H1 (cell line): ENCODE results near the gene DNAH8. TPM values are rescaled to one million over a fixed set of nuclear protein-coding genes. Genes with fewer than 3 reads are reported as not detected.

ENCODE experiments used
- CTCF ChIA-PET: fragments of 300-600 bp; sonication (Branson Sonifier 250); formaldehyde crosslinking; loops from one replicate; lab custom pipeline; 2021; ENCODE audit not compliant: partially characterized antibody; lab: Charles Lee
- POLR2A ChIA-PET: fragments of 300-600 bp; sonication (Branson Sonifier 250); formaldehyde crosslinking; loops from one replicate; lab custom pipeline; 2021; ENCODE audit warnings: inconsistent platforms; ENCODE audit not compliant: partially characterized antibody; lab: Charles Lee
- DNase-seq, 2 experiments: peaks; one replicate each; pipeline versions ENCODE4 v3.0.0 to v3.0.0-alpha.2; 2010 to 2022; ENCODE audit warnings: low spot score in 2 of 2, low read depth in 1 of 2, mixed read lengths in 1 of 2
- FAIRE-seq: peaks from 2 replicates; lab custom pipeline; 2011; peaks lifted over from hg19 to GRCh38; lab: Jason Lieb, UNC
- H2AFZ ChIP-seq: 2 replicates; pipeline ENCODE4 v1.8.1; 2012; ENCODE audit warnings: low read length, inconsistent platforms
- H2AK5ac ChIP-seq: 2 replicates; pipeline ENCODE4 v1.6.1; 2013; ENCODE audit warnings: low read depth, low read length
- H2BK120ac ChIP-seq: replicated peaks from 2 replicates; pipeline ENCODE3; 2013; ENCODE audit warnings: low read depth, low read length, inconsistent platforms
- H2BK12ac ChIP-seq: 2 replicates; pipeline ENCODE4 v1.6.1; 2013; ENCODE audit warnings: low read depth, low read length
- H2BK15ac ChIP-seq: 2 replicates; pipeline ENCODE4 v1.6.1; 2013; ENCODE audit warnings: low read length
- H2BK20ac ChIP-seq: 2 replicates; pipeline ENCODE4 v1.6.1; 2013; ENCODE audit warnings: low read length
- H2BK5ac ChIP-seq: 2 replicates; pipeline ENCODE4 v1.6.1; 2013; ENCODE audit warnings: low read depth, low read length
- H3K14ac ChIP-seq: 2 replicates; pipeline ENCODE4 v1.6.1; 2013; ENCODE audit warnings: inconsistent platforms; ENCODE audit not compliant: insufficient read length
- H3K18ac ChIP-seq: 2 replicates; pipeline ENCODE4 v1.6.1; 2013; ENCODE audit warnings: low read length; ENCODE audit errors: extremely low read depth
- H3K23ac ChIP-seq: 2 replicates; pipeline ENCODE4 v1.6.1; 2013; ENCODE audit warnings: inconsistent platforms; ENCODE audit not compliant: insufficient read length
- H3K23me2 ChIP-seq: 2 replicates; pipeline ENCODE4 v1.6.1; 2013; ENCODE audit warnings: low read depth, low read length
- H3K27ac ChIP-seq: 2 replicates; pipeline ENCODE4 v1.6.1; 2011; ENCODE audit warnings: low read depth, low read length, inconsistent platforms
- H3K27me3 ChIP-seq, 4 experiments: replicated peaks in 1 of 4; 1 replicate in 1 of 4; 2 replicates in 3 of 4; pipeline versions ENCODE4 v1.6.1 to v1.8.1; 2011 to 2013; ENCODE audit warnings: low read length in 3 of 4, mild to moderate bottlenecking in 3 of 4, inconsistent platforms in 2 of 4, mixed read lengths in 2 of 4, moderate library complexity in 1 of 4; ENCODE audit not compliant: control insufficient read depth in 3 of 4, insufficient read depth in 3 of 4; ENCODE audit errors: extremely low read depth in 1 of 4
- H3K36me3 ChIP-seq, 4 experiments: 2 replicates each; pipeline versions ENCODE4 v1.6.1 to v1.8.1; 2011 to 2013; ENCODE audit warnings: mild to moderate bottlenecking in 4 of 4, low read length in 3 of 4, moderate library complexity in 2 of 4, control low read depth in 1 of 4, inconsistent platforms in 1 of 4; ENCODE audit not compliant: insufficient read depth in 4 of 4, control insufficient read depth in 2 of 4
- H3K4ac ChIP-seq: replicated peaks from 2 replicates; pipeline ENCODE3; 2013; ENCODE audit warnings: low read length, low read depth, mixed read lengths, inconsistent platforms; ENCODE audit not compliant: insufficient read length
- H3K4me1 ChIP-seq, 4 experiments: replicated peaks in 1 of 4; 1 replicate in 1 of 4; 2 replicates in 3 of 4; pipeline versions ENCODE4 v1.6.1 to v1.8.1; 2011 to 2013; ENCODE audit warnings: low read length in 3 of 4, inconsistent platforms in 2 of 4, mixed read lengths in 1 of 4; ENCODE audit not compliant: insufficient read depth in 4 of 4, control insufficient read depth in 3 of 4
- H3K4me2 ChIP-seq, 2 experiments: 2 replicates each; pipeline versions ENCODE4 v1.6.1 to v1.8.1; 2011 to 2013; ENCODE audit warnings: low read depth in 2 of 2, low read length in 2 of 2, control low read depth in 1 of 2, inconsistent platforms in 1 of 2, mild to moderate bottlenecking in 1 of 2; ENCODE audit not compliant: insufficient read depth in 1 of 2
- H3K4me3 ChIP-seq, 4 experiments: fragments of 200-600, 300-600 bp in 1 of 4; sonication (generic), shearing (Covaris generic), sonication (Bioruptor Twin) in 1 of 4; 2 replicates each; pipeline versions ENCODE4 v1.5.1 to v1.8.1; 2011 to 2016; ENCODE audit warnings: low read length in 4 of 4, low read depth in 3 of 4, control low read depth in 2 of 4, inconsistent platforms in 2 of 4, mild to moderate bottlenecking in 2 of 4, mixed read lengths in 1 of 4, moderate library complexity in 1 of 4; ENCODE audit not compliant: insufficient read depth in 2 of 4; ENCODE audit errors: extremely low read depth in 1 of 4
- H3K56ac ChIP-seq: replicated peaks from 2 replicates; pipeline ENCODE3; 2013; ENCODE audit warnings: low read depth, mild to moderate bottlenecking, mixed read lengths, low read length, inconsistent platforms; ENCODE audit not compliant: insufficient read length
- H3K79me1 ChIP-seq: 2 replicates; pipeline ENCODE4 v1.6.1; 2013; ENCODE audit warnings: low read depth, low read length, control low read depth
- H3K79me2 ChIP-seq, 2 experiments: 2 replicates each; pipeline versions ENCODE4 v1.6.1 to v1.8.1; 2012 to 2013; ENCODE audit warnings: low read length in 2 of 2, mild to moderate bottlenecking in 2 of 2, inconsistent platforms in 1 of 2; ENCODE audit not compliant: insufficient read depth in 2 of 2, control insufficient read depth in 1 of 2
- H3K9ac ChIP-seq, 4 experiments: replicated peaks in 1 of 4; 1 replicate in 1 of 4; 2 replicates in 3 of 4; pipeline versions ENCODE4 v1.6.1 to v1.8.1; 2011 to 2013; ENCODE audit warnings: low read depth in 3 of 4, low read length in 3 of 4, control low read depth in 2 of 4, mild to moderate bottlenecking in 2 of 4, moderate library complexity in 2 of 4, inconsistent platforms in 1 of 4; ENCODE audit errors: extremely low read depth in 1 of 4
- H3K9me3 ChIP-seq, 2 experiments: 2 replicates each; pipeline versions ENCODE4 v1.6.1 to v1.8.1; 2012 to 2013; ENCODE audit warnings: mild to moderate bottlenecking in 2 of 2, moderate library complexity in 2 of 2, control low read depth in 1 of 2, inconsistent platforms in 1 of 2, low read depth in 1 of 2, low read length in 1 of 2, mixed read lengths in 1 of 2; ENCODE audit not compliant: insufficient read depth in 2 of 2
- H4K20me1 ChIP-seq, 2 experiments: replicated peaks in 1 of 2; 2 replicates each; pipeline versions ENCODE3 to v1.8.1; 2011 to 2013; ENCODE audit warnings: inconsistent platforms in 2 of 2, low read length in 2 of 2, mild to moderate bottlenecking in 1 of 2; ENCODE audit not compliant: insufficient read depth in 2 of 2, control insufficient read depth in 1 of 2
- H4K5ac ChIP-seq: 2 replicates; pipeline ENCODE4 v1.6.1; 2013; ENCODE audit warnings: low read length, low read depth, mixed read lengths, inconsistent platforms; ENCODE audit not compliant: insufficient read length
- H4K8ac ChIP-seq: 2 replicates; pipeline ENCODE4 v1.8.0; 2013; ENCODE audit warnings: mild to moderate bottlenecking, moderate library complexity, low read length, inconsistent platforms; ENCODE audit not compliant: insufficient read depth; ENCODE audit errors: extremely low read depth
- H4K91ac ChIP-seq: replicated peaks from 2 replicates; pipeline ENCODE3; 2013; ENCODE audit warnings: low read length, mixed read lengths, inconsistent platforms; ENCODE audit not compliant: insufficient read length
- CTBP2 ChIP-seq: IDR thresholded peaks from 2 replicates; pipeline ENCODE4 v1.7.0; 2011; ENCODE audit warnings: borderline replicate concordance, mild to moderate bottlenecking, moderate library complexity, mixed read lengths, low read length; ENCODE audit not compliant: insufficient read depth, insufficient read length
- KDM1A ChIP-seq: fragments of 200-600, 300-600 bp; sonication (generic); IDR thresholded peaks from 2 replicates; pipeline ENCODE4 v1.7.1; 2016; ENCODE audit warnings: mild to moderate bottlenecking, low read length, borderline replicate concordance
- PHF8 ChIP-seq: fragments of 200-600 bp; sonication (generic); conservative IDR thresholded peaks from 2 replicates; pipeline ENCODE4 v1.7.1; 2012; ENCODE audit warnings: low read depth, mild to moderate bottlenecking, inconsistent platforms, low read length, moderate library complexity
- POLR2AphosphoS5 ChIP-seq: IDR thresholded peaks from 2 replicates; pipeline ENCODE4 v1.6.1; 2011; ENCODE audit warnings: low read depth, low read length
- SAP30 ChIP-seq: fragments of 300-600 bp; sonication (generic); IDR thresholded peaks from 2 replicates; pipeline ENCODE4 v1.7.1; 2012; ENCODE audit warnings: low read length, moderate library complexity, mild to moderate bottlenecking, inconsistent platforms; ENCODE audit not compliant: insufficient read depth, insufficient replicate concordance
- SP1 ChIP-seq: IDR thresholded peaks from 2 replicates; pipeline ENCODE4 v1.6.1; 2011; ENCODE audit warnings: low read depth, low read length
- SP4 ChIP-seq: IDR thresholded peaks from 2 replicates; pipeline ENCODE4 v1.6.1; 2012; ENCODE audit warnings: low read length, inconsistent platforms
- SRF ChIP-seq: IDR thresholded peaks from 2 replicates; pipeline ENCODE4 v1.6.1; 2011; ENCODE audit warnings: mild to moderate bottlenecking, low read depth, low read length, moderate library complexity
- SUZ12 ChIP-seq: fragments of 200-600 bp; sonication (generic); IDR thresholded peaks from 2 replicates; pipeline ENCODE4 v1.6.1; 2012; ENCODE audit warnings: mild to moderate bottlenecking, inconsistent platforms, low read length, moderate library complexity, mixed read lengths
- YY1 ChIP-seq: IDR thresholded peaks from 2 replicates; pipeline ENCODE4 v1.6.1; 2011; ENCODE audit warnings: low read depth, mild to moderate bottlenecking, low read length
- whole genome bisulfite sequencing, 2 experiments: shearing (Covaris generic) in 1 of 2; methylation state at CpG; one replicate each; pipeline versions ENCODE4 v1.1.6 to v1.1.7; 2013 to 2015; ENCODE audit warnings: low lambda C conversion rate in 2 of 2, mixed read lengths in 2 of 2, inconsistent platforms in 1 of 2, low coverage in 1 of 2, missing lambda C conversion rate in 1 of 2; ENCODE audit not compliant: insufficient replicate concordance in 2 of 2, insufficient coverage in 1 of 2, insufficient read length in 1 of 2; ENCODE audit errors: extremely low coverage in 1 of 2, missing lambda C conversion rate in 1 of 2; 5-methylcytosine and 5-hydroxymethylcytosine counted together
- polyA plus RNA-seq, 7 experiments: library from polyadenylated mRNA; depleted of rRNA in 3 of 7; stranded (reverse) in 5 of 7; unstranded in 2 of 7; fragments of >200 nt in 5 of 7; fragments of 200-250 nt in 2 of 7; gene quantifications; 1 replicate in 5 of 7; 2 replicates in 1 of 7; 4 replicates in 1 of 7; pipeline versions ENCODE4 v1.2.1 to v1.2.3, GENCODE V29; 2011 to 2013; ENCODE audit warnings: missing spikeins in 2 of 7, mixed read lengths in 2 of 7
- total RNA-seq: library from RNA; stranded (reverse); fragmentation: NEBNext Ultra II Directional; extraction: Animal tissue kit (Norgen Biotek cat#: 25700); gene quantifications from 2 replicates; pipeline ENCODE4 v1.2.1, GENCODE V29; 2021
- TF ChIP-seq, protein P1 (sequence below): IDR thresholded peaks from 2 replicates; pipeline ENCODE4 v1.6.1; 2011; ENCODE audit warnings: low read depth, mild to moderate bottlenecking, low read length; ENCODE audit not compliant: insufficient read depth

Gene DNAH8
- total and polyA plus RNA-seq, 2 of the 8 experiments (the other 6 are each of a cell fraction or from before 2014, with no cell fraction given) = under 0.01 TPM; not detected in 1

DNA sequence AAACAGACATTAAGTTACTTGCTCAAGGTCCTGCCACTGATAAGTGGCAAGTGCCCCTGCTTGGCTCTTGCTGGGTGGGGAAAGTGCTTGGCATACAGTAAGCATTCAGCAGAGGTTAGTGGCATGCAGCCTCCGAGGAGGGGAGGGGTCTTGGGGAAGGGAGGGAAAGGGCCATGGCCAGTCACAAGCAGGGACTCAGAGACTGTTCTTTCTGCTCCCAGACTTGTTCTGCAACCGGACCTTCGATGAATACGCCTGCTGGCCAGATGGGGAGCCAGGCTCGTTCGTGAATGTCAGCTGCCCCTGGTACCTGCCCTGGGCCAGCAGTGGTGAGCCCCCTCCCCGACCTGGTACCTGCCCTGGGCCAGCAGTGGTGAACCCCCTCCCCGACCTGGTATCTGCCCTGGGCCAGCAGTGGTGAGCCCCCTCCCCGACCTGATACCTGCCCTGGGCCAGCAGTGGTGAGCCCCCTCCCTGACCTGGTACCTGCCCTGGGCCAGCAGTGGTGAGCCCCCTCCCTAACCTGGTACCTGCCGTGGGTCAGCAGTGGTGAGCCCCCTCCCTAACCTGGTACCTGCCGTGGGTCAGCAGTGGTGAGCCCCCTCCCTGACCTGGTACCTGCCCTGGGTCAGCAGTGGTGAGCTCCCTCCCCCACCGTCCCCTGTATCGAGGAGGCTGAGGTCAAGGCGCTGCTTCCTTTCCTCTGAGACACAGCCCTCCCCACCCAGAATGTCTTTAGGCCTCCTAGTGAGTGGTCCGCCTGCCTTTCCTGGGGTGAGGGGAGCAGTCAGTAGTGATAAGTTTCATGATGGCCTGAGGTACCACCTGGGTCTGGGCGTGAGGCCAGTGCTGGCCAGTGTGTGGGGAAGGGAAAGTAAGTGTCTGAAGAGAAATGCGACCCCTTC is 342.4 kb downstream of the DNAH8 start:
- Histone ChIP-seq H4K20me1 (peaks cover 0 to 2% of the 10 kb centered on the region in 2 experiments), H3K14ac (no peak overlapping the region), H4K91ac (no peak overlapping the region), H4K5ac (no peak overlapping the region), H3K23ac (no peak overlapping the region), H3K4me1 (peaks cover 0 to 13% (median under 1%) of the 10 kb centered on the region in 4 experiments; a peak in 4 of 7 replicates), H2BK20ac (no peak overlapping the region), H3K18ac (no peak overlapping the region), H3K9me3 (no peaks in the 10 kb centered on the region), H3K4me3 (no peak overlapping the region), H2BK15ac (no peak overlapping the region), H2AK5ac (no peak overlapping the region), H3K56ac (no peak overlapping the region), H3K27me3 (peaks cover 0 to 3% (median under 1%) of the 10 kb centered on the region in 4 experiments; a peak in 2 of 7 replicates), H2BK12ac (no peak overlapping the region), H3K36me3 (peaks cover 0 to 3% (median 2%) of the 10 kb centered on the region in 4 experiments; a peak in 2 of 8 replicates), H3K4me2 (no peak overlapping the region), H3K79me2 (no peaks in the 10 kb centered on the region), H3K27ac (no peak overlapping the region), H3K79me1 (0 out of 2 replicates have a peak, but pooled peaks cover 2% of the 10 kb centered on the region), H3K9ac (no peak overlapping the region), H3K23me2 (no peaks in the 10 kb centered on the region; the same call in 1 of the 2 replicates), H2AFZ (no peak overlapping the region), H2BK120ac (no peak overlapping the region), H3K4ac (no peak overlapping the region), H2BK5ac (no peak overlapping the region), H4K8ac (no peak overlapping the region)
- 85% methylated on average over 15 of the region's 17 CpGs; no CpG with 5 or more reads in 1 of the 2 experiments for WGBS, 2 experiments
- CTCF ChIA-PET = interaction anchor here (0.6 to 5.1 kb wide), 5 partner anchors 28 to 157 kb away, joined by 3 to 28 read pairs (median 3); no protein-coding TSS in a partner anchor
- no peak for FAIRE-seq
- no peak for DNase-seq
- POLR2A ChIA-PET = no interaction called here
- TF ChIP-seq POLR2AphosphoS5 (no peak), YY1 (no peak), SP4 (no peak), KDM1A (no peak), SAP30 (no peak), SRF (no peak), SUZ12 (no peak), CTBP2 (no peak), PHF8 (no peak), SP1 (no peak)
- TF ChIP-seq, protein P1, sequence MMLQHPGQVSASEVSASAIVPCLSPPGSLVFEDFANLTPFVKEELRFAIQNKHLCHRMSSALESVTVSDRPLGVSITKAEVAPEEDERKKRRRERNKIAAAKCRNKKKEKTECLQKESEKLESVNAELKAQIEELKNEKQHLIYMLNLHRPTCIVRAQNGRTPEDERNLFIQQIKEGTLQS = no peak
